AG09319 (cell line): Measurements from ENCODE around the gene FBP2.

Experiments used
- DNase-seq: peaks from one replicate; pipeline ENCODE4 v3.0.0-alpha.2; 2010; ENCODE audit warnings: low read depth; ENCODE audit errors: extremely low read depth
- CTCF ChIP-seq: IDR thresholded peaks from 2 replicates; pipeline ENCODE4 v1.5.1; 2011; ENCODE audit warnings: low read depth, mild to moderate bottlenecking, inconsistent platforms, low read length, moderate library complexity

The FBP2 gene

GRCh38 chr9:94593459-94594345, at the start of gene FBP2:
Gene FBP2 (minus strand): TSS chr9:94593824. CDS start chr9:94593726, 98 bp downstream.
- no peak for TF ChIP-seq CTCF
- no peak for DNase-seq

GRCh38 chr9:94643176-94643575, 49.6 kb upstream of the FBP2 start:
- TF ChIP-seq CTCF = no peak
- DNase-seq = no peak

GRCh38 chr9:94642501-94642900, 48.9 kb upstream of the FBP2 start:
- no peak for TF ChIP-seq CTCF
- DNase-seq = no peak

- no peak for DNase-seq
- TF ChIP-seq CTCF = no peak
Observed at GRCh38 chr9:94639999-94640376, 46.4 kb upstream of the FBP2 start.

- TF ChIP-seq CTCF = no peak
- no peak for DNase-seq
Observed at GRCh38 chr9:94639061-94639998, 45.7 kb upstream of the FBP2 start, which contains the start of gene FBP1. Gene FBP1 (minus strand): TSS chr9:94639518. CDS start chr9:94639310, 208 bp downstream.

GRCh38 chr9:94638335-94639060, 44.9 kb upstream of the FBP2 start:
- no peak for DNase-seq

More at GRCh38 chr9:94638335-94639060, 44.9 kb upstream of the FBP2 start:
- TF ChIP-seq CTCF = no peak
